NCI-H510A treated with DMSO at 0.1 percent for 48 hours (cell line): ENCODE data around the gene LSM2.

Experiments used
- DNase-seq: peaks from one replicate; lab custom pipeline; 2025; lab: John Stamatoyannopoulos, UW

LSM2 gene

GRCh38 chr6:31750411-31751022 lies 56.2 kb downstream of the LSM2 start:
- DNase-seq: no peak

- no peak for DNase-seq
These were observed 57.3 kb downstream of the LSM2 start for GRCh38 chr6:31749301-31750036.
